ENCODE results near the gene STX17.
"Not testable (repeated sequence)": the region's sequence is repeated elsewhere in the genome, so short reads cannot be mapped to it uniquely, and the experiment has no call there.

Gene STX17

DNA sequence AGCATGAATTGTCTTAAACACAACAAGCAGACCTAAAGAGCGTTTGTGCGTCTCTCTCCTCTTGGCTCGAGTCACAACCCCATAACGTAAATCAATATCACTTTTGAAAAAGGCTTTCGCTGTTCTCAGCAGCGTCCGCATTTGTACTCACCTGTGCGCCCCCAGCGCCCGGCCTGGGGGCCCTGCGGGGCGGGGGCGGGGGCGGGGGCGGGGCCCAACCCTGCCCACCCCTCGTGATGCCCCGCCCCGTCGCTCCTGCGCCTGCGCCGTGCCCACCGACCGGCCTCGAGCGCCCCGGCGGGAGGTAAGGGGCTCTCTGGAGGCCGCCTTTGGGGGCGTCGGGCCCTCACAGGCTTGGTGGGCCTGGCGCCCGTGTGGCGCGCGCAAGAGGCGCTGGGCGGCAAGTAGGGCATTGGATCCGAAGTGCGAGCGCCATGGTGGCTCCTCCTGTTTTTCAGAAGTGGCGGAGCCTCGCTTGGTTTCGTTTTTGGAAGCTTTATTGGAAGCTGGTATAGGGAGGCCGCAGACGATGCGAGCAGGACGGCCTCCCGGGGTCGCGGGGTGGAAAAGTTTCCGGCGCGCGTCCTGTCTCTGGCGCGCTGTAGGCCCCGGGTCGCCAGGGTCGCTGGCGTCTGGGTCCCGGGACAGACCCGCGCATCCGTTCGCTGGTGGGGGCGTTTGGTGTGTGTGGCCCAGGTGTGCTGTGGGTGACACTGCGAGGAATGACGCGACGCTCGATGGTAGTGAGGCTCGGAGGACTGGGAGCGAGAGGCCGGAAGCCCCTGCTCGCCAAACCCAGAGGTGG is at the start of gene STX17:
STX17 (plus strand) TSS at position 252 of the 805 bp plus-strand sequence. CDS start 8,586 bp downstream, outside the sequence.
- peak; percentile 72 for DNase-seq

DNA sequence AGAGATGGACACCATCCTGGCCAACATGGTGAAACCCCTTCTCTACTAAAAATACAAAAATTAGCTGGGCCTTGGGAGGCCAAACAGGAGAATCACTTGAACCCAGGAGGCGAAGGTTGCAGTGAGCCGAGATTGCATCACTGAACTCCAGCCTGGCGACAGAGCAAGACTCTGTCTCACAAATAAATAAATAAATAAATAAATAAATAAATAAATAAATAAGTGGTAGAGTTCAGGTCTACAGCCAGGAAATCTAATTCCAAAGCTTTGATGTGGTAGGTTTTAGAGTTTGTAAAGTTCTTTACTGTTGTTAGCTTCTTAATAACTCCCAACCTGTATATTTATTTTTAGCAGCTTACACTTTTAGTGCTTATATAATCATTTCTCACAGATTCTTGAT is 48.9 kb upstream of the STX17 start:
- DNase-seq: not testable (repeated sequence)

DNA sequence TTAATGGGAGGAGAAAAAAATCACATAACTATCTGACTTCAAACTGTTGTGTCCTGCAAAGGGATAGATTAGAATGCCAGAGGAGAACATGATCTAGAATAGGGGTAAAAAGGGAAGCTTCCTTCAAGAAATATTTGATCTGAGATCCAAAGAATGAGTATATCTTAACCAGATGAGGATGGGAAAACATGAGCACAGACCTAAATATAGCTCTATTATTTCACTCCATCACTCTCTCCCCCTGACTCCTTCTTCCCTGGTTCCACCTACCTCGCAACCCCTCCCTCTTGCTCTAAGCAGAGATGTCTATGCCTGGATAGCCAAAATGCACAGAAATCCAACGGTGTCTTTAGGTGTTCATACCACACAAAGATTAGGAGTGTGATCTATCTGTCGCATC is 48.4 kb upstream of the STX17 start:
- DNase-seq: no peak

DNA sequence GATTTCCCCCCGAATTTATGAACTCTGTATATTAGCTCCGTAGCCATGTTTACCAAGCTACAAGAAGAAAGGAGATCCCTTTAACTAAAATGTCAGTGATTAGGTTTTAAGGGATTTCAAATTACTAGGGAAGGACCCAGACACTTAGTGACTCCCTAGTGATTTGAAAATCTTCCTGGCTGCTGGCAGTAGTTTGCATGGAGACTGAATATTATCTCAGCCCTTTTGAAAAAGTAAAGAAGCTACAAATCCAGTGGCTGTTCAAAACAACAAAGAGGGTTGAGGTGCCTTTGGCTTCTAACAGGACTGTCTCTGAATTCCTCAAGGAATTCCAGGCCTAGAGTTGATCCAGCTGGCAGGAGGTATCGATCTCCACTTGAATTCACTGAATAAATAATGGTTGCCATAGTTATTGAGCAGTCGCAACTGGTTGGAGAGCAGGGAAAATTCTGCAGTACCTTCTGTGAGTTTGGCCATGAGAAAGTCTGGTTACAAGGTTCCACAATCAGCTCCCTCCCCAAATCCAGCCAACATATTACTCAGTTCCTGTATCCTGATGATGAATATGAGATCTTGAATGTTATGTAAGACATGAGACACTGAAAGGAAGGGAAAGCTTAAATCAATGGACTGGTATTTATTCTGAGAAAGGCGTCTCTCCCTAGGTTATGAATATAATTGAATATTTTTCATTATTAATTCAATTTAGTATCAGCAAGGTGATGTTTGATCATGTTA is 47.0 kb upstream of the STX17 start:
- no peak for DNase-seq

DNA sequence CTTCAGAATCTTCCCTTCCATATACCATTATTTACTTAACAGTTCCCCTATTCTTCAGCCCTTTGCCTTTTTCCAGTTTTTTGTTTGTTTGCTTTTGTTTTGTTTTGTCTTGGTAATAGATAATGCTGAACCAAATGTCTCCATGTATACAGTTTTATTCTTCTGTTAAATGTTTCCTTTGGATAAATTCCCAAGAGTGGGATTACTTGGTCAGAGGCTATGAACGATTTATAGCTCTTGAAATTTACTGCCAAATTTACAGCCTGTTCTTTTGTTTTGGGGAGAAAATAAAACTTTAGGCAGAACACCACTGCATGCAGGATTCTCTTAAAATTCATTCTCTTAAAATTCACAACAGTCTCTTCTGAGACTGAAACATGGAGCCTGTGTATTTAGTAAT is 46.2 kb upstream of the STX17 start:
- DNase-seq: no peak

DNA sequence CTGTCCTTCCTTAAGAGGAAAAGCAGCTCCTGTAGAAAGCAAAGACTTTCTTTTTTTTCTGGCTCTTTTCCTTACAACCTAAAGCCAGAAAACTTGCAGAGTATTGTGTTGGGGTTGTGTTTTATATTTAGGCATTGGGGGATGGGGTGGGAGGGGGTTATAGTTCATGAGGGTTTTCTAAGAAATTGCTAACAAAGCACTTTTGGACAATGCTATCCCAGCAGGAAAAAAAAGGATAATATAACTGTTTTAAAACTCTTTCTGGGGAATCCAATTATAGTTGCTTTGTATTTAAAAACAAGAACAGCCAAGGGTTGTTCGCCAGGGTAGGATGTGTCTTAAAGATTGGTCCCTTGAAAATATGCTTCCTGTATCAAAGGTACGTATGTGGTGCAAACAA is 42.5 kb upstream of the STX17 start:
- DNase-seq: no peak

DNA sequence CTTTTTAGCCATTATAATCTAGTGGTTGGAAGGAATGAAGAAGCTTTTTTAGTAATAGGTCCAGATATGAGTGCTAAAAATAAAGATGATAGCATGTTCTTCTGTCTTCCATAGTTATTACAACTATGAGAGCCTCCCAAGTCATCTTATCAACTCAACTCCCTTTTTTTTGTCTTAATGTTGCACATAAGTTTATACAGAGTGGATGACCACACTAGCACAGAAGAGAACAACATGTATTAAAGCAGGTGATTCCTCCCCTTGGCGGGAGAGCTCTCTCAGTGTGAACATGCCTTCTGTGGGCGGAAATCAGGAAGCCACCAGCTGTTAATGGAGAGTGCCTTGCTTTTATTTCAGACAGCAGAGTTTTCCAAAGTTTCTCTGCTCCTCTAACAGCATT is 40.1 kb upstream of the STX17 start:
- no peak for DNase-seq

DNA sequence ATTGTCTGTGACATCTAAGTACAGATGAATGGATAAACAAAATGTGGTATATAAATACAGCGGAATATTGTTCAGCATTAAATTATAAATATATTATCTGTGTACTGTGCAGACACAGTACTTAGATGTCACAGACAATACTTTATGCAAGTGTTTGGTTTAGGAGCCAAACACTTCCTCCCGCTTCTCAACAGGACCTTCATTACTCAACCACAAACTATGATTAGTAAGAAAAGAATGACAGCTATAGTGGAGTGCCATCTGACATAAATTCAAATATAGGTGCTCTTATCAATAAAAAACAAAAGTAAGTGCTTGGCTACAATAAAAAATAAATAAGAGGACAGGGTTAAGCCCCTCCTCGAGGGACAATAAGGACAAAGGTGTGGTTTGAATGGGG is 38.9 kb upstream of the STX17 start:
- no peak for DNase-seq

DNA sequence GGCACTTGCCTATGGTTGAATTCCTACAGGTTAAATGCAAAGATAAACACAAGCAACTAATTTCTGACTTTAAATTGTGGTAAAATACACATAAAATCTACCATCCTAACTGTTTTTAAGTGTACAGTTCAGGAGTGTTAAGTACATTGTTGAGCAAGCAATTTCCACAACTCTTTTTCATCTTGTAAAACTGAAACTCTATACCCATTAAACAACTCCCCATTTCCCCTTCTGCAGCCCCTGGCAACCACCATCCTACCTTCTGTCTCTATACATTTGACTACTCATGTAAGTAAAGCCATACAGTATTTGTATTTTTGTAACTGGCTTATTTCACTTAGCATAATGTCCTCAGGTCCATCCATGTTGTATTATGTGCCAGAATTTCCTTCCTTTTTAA is 38.5 kb upstream of the STX17 start:
- DNase-seq: no peak

DNA sequence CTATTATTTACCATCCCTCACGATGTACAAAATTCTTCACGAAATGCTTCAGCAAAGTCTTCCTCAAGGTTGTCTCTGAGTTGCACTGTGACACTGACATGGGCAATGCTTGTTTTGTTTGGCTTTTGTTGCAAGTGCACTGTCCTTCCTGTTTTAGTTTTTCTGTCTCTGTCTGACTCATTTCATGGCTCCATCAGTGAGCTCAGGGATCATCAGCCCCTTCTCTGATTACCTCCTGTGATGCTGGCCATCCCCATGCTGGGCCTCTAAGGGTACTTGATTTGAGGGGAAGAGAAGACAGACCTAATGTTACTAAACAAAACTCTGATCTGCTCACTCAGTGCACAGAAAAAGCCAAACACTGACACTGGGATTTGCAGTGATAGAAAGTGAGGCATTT is 37.6 kb upstream of the STX17 start:
- no peak for DNase-seq

DNA sequence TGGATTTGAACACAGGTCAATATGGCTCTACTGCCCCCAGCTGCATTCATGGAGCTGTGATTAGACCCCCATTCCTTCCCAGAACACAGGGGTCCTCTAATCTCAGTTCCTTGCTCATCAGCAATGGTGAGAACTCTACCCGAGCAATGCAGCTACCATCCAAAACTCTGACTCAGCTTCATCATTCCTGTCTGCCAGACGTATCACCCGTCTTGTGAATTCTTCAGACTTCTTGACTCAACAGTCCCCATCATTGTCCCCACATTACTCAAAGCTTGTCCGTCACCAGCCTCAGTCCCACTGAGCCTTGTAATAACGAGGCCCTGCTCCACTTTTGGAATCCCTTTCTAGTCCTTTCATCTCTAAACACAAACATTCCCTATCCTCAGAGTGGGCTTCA is 36.3 kb upstream of the STX17 start:
- no peak for DNase-seq

DNA sequence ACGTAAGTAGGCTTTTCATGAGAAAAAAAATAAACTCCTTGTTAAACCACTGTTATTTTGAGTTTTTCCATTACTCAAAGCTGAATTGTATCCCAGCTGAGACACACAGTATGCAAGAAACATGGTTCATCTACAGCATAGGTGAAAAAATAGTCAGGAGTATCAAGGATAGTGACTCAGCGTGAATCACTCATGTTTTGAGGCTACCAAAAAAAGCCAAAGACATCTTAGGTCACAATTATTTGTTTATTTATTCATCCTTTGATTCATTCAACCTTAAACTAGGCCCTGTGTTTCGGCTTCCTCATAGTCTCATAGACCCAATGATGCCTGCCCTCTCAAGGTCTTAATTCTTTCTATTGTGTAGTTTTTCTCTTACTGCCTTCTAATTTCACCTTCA is 32.9 kb upstream of the STX17 start:
- no peak for DNase-seq

DNA sequence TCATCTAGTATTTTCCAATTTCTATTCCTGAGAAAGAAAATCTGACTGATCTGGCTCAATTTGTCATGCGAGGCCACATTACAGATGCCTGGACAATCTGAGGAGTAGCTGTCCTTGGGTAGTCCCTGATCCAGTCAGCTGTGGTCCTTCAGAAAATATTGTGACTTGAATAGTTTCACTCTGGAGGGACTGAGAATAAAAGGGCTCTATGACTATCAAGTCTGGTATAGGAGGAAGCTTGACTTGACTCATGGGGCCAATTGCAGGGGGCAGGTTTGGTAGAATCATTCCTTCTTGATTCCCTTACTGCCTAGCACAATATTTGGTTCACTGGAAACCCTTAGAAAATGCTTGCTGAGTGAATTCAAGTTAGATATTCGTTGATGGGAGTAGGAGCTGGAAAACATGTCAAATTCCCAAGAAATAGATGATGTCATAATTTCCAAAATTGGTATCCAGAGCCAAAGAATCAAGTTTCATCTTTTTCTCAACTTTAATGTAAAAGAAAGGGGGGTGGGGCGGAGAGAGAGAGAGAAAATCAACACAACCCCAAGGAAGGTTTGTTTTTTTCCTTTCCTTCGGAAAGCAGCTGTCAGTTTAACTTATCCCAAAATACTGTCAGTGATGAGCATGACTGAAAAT is 32.4 kb upstream of the STX17 start:
- no peak for DNase-seq

DNA sequence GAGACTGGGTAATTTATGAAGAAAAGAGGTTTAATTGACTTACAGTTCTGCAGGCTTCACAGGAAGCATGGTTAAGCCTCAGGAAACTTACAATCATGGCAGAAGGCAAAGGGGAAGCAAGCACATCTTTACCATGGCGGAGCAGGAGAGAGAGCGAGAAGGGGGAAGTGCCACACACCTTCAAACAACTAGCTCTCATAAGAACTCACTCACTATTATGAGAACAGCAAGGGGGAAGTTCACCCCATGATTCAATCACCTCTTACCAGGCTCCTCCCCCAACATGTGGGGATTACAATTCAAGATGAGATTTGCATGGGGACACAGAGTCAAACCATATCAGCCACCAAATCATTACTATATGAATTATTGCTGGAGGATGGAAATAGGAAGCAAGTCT is 30.3 kb upstream of the STX17 start:
- DNase-seq: no peak

DNA sequence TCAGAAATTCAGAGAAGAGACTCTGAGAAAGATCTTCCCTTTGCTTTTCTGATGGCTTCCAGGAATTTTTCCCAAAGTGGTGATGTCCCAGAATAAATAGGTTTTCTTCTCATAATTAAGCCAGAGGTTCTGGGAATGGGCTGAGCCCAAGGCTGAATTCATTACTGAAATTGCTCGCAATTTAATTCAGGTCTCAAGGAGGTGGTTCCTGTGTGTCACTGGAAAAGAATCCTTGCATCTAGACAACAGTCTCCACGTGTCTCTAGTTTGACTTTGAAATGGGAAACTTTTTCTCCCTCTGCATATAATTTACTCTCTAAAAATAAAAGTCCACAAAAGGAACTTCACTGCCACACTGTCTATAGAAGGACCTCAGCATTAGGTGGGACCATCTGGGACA is 27.8 kb upstream of the STX17 start:
- no peak for DNase-seq

DNA sequence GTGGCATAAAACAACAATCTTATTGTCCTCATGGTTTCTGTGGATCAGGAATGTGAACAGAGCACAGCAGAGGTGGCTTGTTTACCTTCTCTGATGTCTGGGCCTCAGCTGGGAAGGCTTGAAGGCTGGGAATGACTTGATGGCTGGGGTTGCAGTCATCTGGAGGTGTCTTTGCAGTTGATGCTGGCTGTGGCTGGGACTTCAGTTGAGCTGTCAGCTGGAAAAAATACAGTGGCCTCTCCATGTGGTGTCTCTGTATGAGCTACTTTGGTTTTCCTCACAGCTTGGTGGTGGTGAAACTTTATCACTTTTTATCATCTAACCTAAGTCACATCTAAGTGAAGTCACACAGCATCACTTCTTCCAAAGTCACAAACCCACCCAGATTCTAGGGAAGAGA is 24.7 kb upstream of the STX17 start:
- DNase-seq: no peak

DNA sequence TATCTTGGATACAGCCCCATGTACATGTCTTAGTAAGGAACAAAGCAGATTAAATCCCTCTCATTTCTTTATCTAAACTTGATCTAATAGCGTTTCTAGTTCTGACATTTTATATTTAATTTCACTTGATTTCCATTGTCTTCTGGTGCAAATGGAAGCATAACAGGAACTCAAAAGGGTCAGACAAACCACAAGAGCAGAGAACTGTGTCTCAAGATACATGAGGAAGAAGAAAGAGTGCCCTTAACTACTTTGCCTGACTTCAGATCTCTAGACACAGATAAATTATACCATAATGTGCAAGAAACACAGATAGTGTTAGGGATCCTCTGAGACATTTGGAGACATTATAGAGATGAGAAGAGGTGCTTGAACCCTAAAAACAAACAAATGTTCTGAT is 20.7 kb upstream of the STX17 start:
- DNase-seq: no peak

DNA sequence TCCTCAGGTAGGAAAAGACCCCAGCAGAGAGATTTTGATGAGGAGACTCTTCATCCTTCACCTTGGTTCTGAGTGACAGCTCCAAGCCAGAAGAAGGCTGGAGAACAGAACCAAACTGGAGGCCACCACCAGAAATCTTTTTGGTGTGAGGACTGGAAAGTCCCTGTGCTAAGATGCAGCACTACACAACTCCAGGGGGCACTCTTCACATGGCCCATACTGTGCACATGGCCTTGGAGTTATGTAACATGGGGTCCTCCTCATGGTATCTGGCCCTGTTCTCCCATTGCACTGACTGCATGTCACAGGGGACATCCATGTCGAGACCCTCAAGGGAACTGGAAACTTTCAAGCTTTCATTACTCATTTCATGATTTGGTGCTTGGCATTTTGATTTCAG is 17.3 kb upstream of the STX17 start:
- DNase-seq: no peak

DNA sequence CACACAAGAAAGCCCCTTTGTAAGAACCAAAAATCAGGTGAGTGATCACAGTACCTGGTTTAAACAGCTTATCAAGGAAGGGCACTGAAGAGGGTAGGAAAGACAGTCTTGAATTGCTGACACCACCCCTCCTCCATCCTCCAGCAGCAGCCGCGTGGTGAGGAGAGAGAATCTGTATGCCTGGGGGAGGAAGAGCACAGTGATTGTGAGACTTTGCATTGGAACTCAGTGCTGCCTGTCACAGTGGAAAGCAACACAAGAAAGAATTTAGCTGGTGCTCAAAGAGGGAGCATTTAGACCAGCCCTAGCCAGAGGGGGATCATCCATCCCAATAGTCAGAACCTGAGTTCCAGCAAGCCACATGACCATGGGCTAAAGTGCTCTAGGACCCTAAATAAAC is 11.6 kb upstream of the STX17 start:
- DNase-seq: no peak

DNA sequence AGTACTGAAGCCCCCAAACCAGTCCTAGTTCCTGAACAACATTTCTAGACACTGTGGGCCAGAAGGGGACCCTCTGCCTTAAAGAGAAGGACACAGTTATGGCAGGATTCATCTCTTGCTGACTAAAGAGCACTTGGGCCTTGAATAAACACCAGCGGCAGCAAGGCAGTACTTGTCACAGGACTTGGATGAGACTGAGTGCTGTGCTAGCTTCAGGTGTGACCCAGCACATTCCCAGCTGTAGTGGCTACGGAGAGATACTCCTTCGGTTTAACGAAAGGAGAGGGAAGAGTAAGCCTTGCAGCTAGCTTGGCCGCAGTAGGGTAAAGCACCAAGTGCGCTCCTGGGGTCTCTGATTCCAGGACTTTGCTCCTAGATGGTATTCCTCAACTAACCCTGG is 10.9 kb upstream of the STX17 start:
- DNase-seq: no peak

DNA sequence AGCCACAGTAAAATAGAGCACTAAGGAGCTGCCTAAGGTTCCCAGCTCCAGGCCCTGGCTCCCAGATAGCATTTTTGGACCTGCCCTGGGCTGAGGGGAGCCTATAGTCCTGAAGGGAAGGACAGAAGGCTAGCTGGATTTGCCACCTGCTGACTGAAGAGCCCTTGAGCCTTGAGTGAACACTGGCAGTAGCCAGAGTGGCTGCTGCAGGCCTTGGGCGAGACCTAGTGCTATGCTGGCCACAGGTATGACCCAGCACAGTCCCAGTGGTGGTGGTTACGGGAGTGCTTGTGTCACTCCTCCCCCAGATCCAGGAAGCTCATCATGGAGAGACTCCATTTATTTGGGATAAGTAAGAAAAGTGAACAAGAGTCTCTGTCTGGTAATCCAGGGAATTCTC is 10.3 kb upstream of the STX17 start:
- DNase-seq: no peak

DNA sequence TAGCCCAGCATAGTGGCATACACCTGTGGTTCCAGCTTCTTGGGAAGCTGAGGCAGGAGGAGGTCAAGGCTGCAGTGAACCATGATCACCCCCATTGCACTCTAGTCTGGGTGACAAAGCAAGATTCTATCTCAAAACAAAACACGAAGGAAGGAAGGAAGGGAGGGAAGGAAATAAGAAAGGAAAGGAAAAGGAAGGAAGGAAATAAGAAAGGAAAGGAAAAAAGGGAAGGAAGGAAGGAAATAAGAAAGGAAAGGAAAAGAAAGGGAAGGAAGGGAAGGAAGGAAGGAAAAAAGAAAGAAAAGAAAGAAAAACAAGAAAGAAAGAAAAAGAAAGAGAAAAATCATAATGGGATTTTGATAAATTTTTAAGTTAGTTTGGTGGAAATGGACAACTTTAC is 3.1 kb upstream of the STX17 start:
- no peak for DNase-seq

DNA sequence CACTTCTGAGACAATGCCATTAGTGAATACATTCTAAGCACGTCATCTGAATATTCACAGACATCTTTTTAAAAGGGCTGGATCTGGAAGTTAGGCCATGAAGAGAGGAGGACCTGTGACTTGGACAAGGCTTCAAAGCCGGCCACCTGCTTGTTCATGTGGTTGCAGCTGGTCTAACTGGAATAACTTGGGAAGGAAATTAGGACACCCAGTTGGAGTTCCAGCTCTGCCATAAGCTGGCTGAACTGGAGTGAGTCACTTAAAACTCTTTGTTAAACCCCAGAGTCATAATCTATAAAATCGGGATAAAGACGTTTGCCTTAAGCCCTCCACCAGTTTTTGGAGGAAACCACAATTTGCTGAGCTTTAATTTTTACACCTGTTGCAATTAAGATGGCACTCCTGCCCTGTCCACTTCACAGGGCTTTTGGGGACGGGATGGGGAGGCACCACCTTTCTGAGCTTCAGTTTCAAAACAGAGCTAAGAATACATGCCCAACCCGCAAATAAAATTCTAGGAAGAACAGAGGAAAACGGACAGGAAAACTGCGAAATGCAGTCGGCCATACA is 536 bp upstream of the STX17 start:
- DNase-seq: no peak

DNA sequence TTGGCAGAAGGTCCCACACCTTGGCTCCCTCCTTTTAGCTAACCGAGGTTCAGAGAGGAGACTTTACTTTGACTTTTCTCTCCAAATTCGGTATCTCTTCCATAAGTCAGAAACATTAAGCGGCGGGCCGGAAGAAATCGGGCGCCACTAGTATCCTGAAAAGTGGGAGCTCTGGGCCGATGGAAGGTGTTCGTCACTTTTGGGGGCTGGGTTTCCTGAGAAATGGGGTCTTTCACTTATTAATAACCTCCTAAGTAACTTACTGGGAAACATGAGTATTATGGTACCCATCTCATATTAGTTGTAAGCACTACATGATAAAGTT is 716 bp downstream of the STX17 start:
- no peak for DNase-seq
